GM18858 (cell line): ENCODE measurements around the gene DNAL1.
"Not testable (repeated sequence)": the region's sequence is repeated elsewhere in the genome, so short reads cannot be mapped to it uniquely, and the experiment has no call there.

ENCODE experiments used
- ATAC-seq: cut with Tn5 transposase; IDR thresholded peaks from one replicate; pipeline ENCODE4 v1.9.1; 2021; ENCODE audit not compliant: unreplicated experiment

The DNAL1 gene

DNA sequence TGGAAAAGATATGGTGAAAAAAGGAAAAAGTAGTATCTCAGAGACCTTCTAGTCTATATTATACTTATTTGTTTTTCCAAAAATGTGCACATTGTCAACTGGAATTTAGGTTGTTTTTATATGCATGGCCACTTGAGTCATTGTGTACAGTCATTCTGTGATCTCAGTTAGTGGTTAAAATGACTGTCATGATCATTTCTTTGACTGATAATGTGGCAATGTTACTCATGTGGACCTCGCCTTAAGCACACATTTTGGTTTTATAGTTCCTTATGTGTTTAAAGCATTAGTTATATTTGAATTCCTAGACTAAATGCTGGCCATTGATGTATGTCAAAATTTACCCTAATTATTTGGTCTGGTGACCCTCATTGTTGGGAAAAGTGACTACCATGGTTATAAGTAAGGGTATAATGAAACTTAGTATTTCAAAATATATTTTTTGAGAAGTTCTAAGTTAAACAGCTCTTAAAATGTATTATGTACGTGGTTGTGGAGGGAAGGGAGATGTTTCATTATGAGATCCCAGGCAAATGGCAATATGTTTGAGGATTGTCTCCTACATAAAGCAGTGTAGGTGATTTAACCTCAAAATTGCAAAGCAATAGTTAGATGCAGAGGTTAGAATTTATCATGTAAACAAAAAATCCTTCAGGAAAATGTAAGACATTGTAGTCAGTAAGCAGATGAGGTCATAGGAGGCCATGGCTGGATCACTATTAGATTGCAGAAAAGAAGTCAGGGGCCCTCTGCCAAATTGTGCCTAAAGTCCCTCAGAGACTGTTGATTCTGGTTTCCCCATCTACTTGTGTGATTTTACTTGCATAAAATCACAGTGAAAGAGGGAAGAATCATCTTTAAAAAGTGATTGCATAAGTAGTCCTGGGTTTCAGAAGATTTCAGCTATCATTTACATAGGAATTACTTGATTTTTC lies 51.9 kb downstream of the DNAL1 start:
- ATAC-seq = peak; percentile 74

DNA sequence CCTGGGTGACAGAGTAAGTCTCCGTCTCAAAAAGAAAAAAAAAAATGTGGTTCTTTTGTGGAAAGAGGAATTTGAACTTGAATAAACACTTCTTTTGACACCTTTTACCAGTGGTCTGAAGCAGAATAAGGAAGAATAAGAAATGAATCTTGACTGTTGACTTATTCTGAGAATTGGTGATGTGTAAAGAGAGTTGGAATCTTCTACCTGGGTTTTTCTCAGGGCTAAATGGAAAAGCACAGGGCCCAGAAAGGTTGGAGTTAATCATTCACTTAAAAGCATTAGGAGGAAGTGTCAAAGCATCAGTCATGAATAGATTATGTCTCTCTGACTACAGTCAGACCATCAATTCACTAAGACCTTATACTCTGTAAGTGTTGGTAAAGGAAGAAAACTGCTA lies 55.5 kb downstream of the DNAL1 start:
- no peak for ATAC-seq

DNA sequence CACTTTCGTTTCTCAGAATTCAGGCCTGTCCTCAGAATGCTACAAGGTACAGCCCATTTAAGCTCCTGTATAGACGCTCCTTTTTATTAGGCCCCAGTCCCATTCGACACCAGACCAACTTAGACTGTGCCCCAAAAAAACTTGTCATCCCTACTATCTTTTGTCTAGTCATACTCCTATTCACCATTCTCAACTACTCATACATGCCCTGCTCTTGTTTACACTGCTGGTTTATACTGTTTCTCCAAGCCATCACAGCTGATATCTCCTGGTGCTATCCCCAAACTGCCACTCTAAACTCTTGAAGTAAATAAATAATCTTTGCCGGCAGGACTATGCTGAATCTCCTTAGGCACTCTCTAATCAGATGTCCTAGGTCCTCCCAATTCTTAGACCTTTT lies 63.3 kb downstream of the DNAL1 start:
- not testable (repeated sequence) for ATAC-seq

DNA sequence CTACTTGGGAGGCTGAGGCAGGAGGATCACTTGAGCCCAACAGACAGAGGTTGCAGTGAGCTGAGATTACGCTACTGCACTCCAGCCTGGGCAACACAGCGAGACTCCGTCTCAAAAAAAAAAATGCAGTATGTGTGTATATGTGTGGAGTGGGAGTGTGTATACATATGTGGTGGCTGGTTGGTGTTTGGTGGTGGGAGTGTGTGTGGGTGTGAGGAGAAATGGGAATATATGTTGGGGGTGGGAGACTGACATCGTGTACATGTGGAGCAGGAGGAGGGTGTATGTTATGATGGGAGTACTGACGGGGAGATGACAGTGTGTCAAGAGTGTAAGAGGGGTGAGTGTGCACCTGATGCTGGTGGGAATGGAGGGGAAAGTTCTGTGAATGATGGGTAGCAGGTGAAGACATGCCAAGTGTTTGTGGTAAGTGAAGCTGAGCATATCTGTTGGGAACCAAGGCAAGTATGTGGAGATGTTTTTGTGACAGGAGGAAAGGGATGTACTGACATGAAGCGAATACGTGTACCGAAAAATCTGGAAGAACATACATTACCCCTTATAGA lies 65.2 kb downstream of the DNAL1 start:
- ATAC-seq = no peak

DNA sequence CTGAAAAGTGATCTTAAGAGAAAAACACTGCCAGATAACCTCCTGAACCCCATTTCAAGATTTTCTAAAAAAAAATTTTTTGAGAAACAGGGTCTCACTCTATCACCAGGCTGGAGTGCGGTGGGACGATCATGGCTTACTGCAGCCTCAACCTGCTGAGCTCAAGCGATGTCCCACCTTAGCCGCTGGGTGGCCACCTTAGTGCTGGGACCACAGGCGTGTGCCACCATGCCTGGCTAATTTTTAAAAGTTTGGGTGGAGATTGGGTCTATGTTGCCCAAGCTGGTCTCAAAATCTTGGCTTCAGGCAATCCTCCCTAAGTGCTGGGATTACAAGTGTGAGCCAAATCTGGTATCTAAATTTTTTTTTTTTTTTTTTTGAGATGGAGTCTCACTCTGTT lies 66.0 kb downstream of the DNAL1 start:
- ATAC-seq = no peak

DNA sequence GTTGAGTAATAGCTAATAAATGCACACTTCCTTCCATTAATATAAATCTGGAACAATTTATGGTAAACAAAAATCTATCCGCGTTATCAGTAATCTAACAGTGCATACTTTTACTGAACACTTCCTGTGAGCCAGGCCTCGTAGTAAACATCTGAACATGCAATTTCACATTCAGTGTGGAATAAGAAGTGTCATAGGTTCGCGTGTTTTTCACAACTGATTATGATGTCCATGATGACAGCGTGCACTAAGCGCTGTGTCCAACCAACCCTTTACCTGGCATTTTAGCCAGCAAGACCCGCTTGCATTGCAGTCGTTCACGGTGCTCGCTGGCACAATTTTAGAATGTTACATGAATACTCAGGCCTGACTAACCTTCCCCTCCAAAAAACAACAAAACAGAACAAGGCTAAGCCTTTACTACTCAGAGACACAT lies 67.3 kb downstream of the DNAL1 start:
- no peak for ATAC-seq

DNA sequence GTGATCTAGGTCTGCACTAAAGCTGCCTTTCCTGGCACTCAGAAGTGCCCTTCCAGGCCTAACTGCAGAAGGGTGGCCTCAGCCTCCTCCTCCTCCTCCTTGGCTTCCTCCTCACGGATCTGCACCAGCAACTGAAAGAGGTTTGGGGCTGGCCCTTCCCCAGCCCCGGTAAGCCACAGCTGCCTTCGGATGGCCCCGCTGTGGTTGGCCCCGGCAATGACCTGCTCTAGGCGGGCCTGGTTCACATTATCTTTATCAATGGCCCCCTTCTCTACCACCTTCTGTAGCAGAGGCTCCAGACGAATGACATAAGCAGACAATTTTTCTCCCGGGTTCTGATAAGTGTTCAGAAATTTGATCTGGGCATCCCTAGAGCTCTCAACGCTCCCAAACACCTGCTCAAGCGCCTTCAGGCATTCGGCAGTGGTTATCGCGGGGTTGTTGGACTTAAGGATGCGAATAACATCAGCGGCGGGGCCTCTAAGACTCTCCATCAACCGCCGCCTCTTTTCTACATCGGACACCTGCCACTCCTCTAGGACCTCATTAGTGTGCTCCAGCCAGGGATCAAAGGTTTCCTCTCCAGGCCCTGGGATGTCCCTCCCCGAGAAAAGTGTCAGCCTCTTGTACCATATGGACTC lies 67.9 kb downstream of the DNAL1 start:
- ATAC-seq = no peak

DNA sequence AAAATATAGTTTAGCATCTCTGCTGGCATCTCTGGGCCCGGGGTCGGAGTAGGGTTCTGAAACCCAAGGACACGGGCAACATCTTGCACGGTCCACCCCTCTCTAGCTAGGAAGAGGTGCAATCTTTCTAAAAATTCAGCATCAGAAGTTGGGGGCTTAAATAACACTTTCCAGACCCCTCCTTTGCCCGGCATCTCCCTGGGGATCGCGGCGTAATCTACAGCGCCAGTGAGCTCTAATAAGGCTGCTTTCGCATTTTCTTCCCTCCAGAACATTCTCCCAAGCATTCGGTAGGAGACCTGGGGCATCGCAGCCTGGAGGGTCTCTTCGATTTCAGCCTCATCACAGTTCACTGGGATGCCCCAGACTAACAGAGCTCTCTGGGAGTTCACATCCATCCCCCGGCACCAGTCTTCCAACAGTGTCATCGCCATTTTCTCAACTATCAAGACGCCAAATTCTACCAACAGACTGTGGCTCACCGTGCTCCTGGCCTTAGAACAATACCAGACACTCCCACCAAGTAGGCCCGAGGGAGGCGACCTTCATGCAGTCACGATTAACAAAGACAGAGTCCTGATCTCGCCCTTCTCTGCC lies 68.5 kb downstream of the DNAL1 start:
- no peak for ATAC-seq

DNA sequence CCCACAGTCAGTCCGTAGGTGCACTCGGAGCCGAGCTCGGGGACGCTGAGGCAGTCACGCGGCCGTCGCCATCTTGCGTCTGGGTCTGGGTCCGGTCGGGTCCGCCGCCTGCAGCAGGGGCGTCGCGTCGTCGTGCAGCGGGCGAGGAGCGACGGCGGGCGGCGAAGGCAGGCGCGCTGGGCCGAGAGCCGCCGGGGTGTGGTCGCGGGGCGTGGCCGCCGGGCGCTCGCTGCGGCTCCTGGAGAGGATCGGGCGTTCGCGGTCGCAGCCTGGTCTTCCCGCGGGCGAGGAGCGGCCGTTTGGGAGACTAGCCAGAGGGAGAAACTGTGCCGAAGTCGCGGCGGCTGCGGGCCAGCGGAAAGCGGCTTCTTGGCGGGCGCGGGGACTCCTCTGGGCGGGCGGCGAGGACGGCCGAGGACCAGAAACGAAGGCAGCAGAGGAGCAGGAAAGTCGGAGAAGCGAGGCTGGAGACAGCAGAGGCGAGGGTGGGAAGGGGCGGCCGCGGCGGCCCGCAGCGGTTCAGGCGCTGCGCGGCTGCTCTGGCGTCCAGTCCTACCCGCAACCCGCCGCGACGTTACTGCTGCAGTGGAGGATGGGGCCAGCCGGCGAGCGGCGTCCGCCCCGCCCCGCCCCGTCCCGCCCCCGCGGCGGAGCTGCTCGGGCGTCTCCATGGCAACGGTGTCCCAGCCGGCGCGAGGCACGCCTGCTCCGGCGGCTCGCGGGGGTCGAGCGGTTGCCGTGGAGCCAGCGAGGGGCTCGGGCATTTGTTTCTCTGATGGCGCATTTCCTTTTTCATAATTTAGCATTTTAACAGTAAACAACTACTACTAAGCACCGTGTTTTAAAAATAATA lies 69.2 kb downstream of the DNAL1 start, which contains the start of gene PNMA1:
Gene PNMA1 (minus strand): TSS at position 582 of the 853 bp plus-strand sequence. CDS start 745 bp downstream, outside the sequence.
- ATAC-seq = no peak

DNA sequence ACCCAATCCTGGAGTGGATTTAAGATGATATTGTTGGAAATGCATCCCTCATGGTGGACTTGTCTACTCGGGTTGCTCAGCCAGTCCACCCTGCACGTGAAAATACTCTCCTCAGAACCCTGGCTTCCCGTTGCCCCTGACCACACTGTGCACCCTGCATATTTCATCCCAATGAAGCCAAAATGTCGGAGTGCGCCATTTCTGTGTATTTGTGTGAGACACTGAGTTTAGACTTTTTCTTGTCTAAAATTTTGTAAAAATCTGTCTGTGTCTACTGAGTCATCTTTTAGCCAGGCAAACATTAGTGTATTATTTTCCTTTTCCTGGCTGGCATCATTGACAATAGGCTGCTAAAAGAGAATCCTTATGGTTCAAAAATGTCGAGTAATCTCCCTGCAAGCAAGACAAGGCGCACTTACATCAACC lies 69.9 kb downstream of the DNAL1 start:
- ATAC-seq = no peak

DNA sequence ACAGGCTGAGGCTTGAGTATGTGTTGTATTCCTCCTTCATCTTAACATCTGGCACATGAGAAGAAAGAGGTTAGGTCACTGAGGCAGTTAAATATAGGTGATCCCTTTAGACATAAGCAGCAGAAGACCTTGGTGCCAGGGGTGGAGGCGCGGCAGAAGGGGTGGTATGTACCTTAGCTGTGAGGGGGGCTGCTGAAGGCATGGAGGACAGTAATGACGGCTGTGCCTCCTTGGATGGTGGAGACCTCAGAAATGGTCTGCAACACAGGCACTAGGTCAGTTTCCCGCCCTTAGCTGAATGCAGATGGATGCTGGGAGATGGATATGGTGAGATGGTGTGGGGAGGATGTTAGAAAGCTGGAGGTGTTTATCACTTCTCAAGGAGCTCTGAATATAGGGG lies 70.9 kb downstream of the DNAL1 start:
- no peak for ATAC-seq

DNA sequence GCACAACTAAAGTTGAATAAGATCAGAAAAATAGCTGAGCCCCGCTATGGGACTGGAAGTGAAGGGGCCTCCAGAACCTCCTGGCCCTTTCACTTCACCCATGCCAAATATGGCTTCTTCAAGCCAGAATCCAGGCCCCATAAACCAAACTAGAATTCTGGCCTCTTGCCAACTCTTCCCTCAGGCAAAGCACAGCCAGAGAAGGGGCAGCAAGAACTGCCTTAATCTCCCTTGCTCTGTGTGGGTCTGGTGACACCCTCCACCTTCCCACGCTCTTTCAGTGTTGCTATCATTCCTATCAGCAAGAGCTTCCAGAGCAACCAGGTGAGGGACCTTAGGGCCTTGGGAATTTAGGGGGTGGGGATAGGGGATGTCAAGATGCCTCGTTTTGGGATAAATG lies 72.5 kb downstream of the DNAL1 start:
- no peak for ATAC-seq

DNA sequence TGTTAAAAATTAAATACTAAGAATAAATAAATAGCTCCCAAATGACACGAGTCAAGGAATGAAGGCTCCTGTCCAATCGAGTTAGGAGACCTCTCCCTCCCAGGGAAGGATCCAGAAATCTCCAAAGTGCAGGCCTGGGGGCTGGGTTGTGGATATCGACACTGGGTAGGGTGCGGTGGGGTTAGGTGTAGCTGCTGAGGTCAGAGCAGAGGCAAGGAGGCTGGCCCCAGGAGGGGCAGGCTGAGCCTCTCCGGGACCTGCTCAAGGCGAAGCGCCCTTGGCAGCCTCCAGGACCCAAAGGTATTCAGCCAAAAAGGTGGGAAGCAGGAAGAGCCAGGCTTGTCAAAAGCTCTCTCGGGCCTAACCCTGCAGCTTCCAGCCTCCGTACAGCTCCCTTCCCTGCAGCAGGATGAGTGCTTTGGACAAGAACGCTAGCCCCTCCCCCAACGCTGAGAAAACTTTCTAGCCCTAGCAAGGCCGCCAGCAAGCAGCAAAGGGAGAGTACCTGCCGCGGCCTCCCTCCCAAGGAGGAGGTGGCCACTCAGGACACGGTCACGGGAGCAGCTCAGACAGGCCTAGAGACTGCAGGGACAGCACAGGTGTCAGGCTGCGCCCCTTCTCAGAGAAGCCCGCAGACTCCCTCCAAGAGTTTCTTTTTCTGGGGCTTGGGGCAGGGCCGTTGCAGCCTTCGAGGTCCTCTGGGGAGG lies 73.1 kb downstream of the DNAL1 start:
- ATAC-seq = no peak

DNA sequence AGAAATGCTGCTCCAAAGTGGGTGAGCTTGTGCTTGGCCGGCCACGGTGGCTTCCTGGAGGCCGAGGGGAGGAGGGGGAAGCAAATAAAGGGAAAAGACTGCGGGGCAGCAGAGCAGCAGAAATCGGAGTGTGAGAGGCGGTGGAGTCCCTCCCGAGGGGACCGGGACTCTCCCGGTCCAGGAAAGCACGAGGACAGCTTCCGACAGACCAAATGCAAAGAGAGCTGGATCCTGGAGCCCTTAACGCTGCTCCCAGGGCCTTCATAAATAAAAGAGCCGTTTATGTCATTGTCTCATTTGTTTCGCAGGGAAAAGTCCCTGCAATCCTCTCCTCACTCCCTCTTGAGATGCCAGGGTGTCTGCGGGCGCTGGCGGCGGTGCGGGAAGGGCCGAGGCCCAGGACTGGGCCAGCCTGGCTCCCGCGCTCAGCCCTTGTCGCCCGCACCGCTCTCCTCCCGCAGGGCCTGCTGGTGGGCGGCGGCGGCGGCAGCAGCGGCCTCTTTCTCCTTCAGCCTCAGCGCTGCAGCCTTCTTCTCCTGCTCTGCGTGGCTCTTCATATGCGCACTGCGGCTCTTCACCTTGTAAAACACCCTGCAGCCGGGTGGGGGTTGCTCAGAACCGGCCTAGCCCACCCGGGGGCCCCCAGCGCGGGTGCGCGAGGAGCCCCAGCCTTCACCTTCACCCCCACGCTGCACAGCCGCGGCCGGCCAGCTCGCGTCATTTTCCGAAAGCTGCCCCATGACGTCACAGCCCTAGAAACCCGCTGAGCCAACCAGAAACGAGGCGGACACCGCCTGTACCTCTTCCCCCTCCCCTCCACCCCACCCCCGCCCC lies 73.8 kb downstream of the DNAL1 start:
- no peak for ATAC-seq

DNA sequence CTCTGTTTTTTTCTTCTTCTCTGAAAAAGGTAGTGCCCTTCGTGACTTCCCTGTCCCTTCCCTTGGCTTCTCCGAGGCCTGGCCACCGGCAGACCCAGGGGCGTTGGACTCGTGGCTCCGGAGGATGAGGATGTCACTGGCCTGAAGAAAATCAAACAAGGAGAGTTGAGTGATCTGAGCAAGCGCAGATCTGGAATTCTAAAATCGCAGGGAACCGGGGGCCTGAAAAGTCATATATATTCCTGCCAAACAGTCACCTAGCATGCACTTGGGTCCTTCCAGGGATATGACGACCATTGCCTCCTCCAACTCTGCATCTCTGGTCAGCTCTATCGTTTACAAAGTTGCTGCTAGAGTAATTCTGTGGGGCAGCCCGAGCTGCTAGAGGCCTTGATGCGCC lies 74.6 kb downstream of the DNAL1 start:
- no peak for ATAC-seq

DNA sequence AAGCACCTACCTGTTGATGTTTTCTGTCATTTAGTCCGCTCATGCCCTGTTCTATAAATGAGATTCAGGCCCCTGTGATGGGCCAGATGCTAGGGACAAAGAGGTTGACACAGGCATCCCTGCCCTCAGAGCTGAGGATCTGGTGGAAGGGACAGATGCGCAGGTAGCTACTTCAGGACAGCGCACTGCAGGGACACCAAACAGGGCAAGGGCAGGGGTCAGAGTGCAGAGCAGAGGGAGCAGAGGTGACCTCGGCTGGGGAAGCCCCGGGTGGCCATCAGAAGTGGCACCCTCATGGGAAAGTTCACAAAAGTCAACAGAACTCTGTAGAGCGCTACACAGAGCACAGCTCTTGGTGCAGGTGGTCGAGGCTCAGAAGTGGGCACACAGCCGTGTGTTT lies 75.0 kb downstream of the DNAL1 start:
- no peak for ATAC-seq

DNA sequence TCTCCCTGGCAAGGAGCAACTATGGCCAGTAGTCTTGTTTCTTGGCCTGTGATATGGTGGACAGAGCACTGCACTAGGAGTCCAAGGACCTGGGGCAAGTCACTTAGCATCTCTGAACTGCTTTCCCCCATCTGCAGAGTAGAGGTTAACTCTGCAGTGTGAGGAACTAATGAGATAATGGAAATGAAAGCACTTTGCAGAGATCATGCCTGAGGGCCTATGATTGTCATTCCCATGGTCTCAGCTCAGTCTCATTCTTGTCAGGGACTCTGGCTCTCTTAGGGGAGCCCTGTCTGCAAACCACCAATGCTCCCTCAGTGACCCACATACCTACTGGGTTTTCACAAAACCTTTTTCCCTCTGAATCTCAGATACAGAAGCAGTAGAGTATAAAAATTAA lies 75.8 kb downstream of the DNAL1 start:
- no peak for ATAC-seq

DNA sequence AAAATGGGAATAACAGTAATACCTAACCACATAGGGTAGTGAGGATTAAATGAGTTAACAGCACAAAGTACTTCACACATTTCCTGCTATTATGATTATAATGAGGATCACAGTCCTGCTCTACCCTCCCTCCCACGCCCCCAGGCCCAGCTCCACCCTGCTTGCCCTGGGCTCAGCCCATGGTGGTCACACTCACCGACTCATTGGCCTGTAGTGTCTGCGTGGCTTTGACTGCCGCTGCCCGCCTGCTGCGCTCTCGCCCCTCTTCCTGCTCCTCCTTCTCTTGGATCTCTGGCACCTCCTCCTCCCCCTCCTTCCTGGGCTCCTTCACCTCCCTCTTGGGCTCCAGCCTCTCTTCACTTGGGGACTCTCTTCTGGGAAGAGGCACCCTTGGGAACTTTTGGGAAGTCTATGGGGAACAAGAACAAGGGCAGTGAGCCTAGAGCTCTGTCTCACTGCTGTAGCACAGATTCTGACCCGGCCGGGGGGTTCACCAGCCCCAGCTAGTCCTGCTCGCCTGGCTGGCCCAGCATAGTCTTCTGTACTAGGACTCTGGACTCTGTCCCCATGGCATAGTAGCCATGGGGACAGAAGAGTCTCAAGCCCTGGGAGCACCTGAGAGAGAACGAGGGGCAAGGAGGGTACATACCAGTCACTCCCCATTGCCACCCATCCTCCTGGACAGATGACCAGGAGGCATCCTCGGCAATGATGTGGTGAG lies 76.5 kb downstream of the DNAL1 start:
- ATAC-seq = no peak
